SK-N-SH (cell line): ENCODE data around the gene PPL. TPM values are rescaled to one million over a fixed set of nuclear protein-coding genes. Genes with fewer than 3 reads are reported as not detected.
"Not testable (repeated sequence)": the region's sequence is repeated elsewhere in the genome, so short reads cannot be mapped to it uniquely, and the experiment has no call there.

Experiments used
- CTCF ChIA-PET: fragments of 300-600, 350-600 bp; formaldehyde crosslinking; extraction: SDS; loops from one replicate; lab custom pipeline; 2021; lab: Yijun Ruan, JAX
- POLR2A ChIA-PET: fragments of 350-600 bp; sonication (Branson Sonifier 250); formaldehyde crosslinking; extraction: SDS; loops from one replicate; lab custom pipeline; 2020; ENCODE audit warnings: antibody characterized with exemption, inconsistent platforms; lab: Yijun Ruan, JAX
- DNase-seq: peaks from one replicate; pipeline ENCODE4 v3.0.0; 2012
- H2AFZ ChIP-seq: fragments of 200-600 bp; sonication (generic); 2 replicates; pipeline ENCODE4 v1.8.1; 2016; ENCODE audit warnings: antibody characterized with exemption, mild to moderate bottlenecking, low read depth
- H3F3A ChIP-seq: fragments of 200-600 bp; sonication (generic); replicated peaks from 2 replicates; pipeline ENCODE3; 2016; ENCODE audit warnings: antibody characterized with exemption, mild to moderate bottlenecking; ENCODE audit not compliant: insufficient read depth
- H3K27ac ChIP-seq, 2 experiments: fragments of 200-500 bp in 1 of 2; fragments of 200-600 bp in 1 of 2; sonication (Bioruptor generic) in 1 of 2; sonication (generic), shearing (Covaris generic) in 1 of 2; 2 replicates each; pipeline versions ENCODE4 v1.5.1 to v1.6.1; 2014 to 2016; ENCODE audit warnings: low read depth in 2 of 2, inconsistent platforms in 1 of 2, low read length in 1 of 2, mild to moderate bottlenecking in 1 of 2, mixed read lengths in 1 of 2
- H3K27me3 ChIP-seq: fragments of 200-600 bp; sonication (generic), shearing (Covaris generic); 2 replicates; pipeline ENCODE4 v1.6.1; 2016; ENCODE audit warnings: mixed run types; ENCODE audit not compliant: insufficient read depth
- H3K36me3 ChIP-seq, 2 experiments: fragments of 200-500 bp in 1 of 2; fragments of 200-600 bp in 1 of 2; sonication (Bioruptor generic) in 1 of 2; sonication (generic) in 1 of 2; replicated peaks in 1 of 2; 2 replicates each; pipeline versions ENCODE3 to v1.5.1; 2014 to 2016; ENCODE audit warnings: low read length in 1 of 2, mild to moderate bottlenecking in 1 of 2; ENCODE audit not compliant: insufficient read depth in 2 of 2, control insufficient read depth in 1 of 2
- H3K4me1 ChIP-seq, 2 experiments: fragments of 200-500 bp in 1 of 2; fragments of 200-600 bp in 1 of 2; sonication (Bioruptor generic) in 1 of 2; sonication (generic), shearing (Covaris generic) in 1 of 2; 2 replicates each; pipeline versions ENCODE4 v1.5.1 to v1.6.1; 2014 to 2016; ENCODE audit warnings: low read depth in 1 of 2, low read length in 1 of 2, mixed run types in 1 of 2; ENCODE audit not compliant: insufficient read depth in 2 of 2, control insufficient read depth in 1 of 2
- H3K4me2 ChIP-seq: fragments of 200-600 bp; sonication (generic), shearing (Covaris generic); 2 replicates; pipeline ENCODE4 v1.6.1; 2017; ENCODE audit warnings: mixed run types
- H3K4me3 ChIP-seq, 2 experiments: fragments of 200-500 bp in 1 of 2; fragments of 200-600 bp in 1 of 2; sonication (Bioruptor generic) in 1 of 2; sonication (generic), shearing (Covaris generic) in 1 of 2; 2 replicates each; pipeline versions ENCODE4 v1.5.1 to v1.8.1; 2014 to 2016; ENCODE audit warnings: low read depth in 2 of 2, inconsistent platforms in 1 of 2, low read length in 1 of 2, mild to moderate bottlenecking in 1 of 2, mixed read lengths in 1 of 2, moderate library complexity in 1 of 2
- H3K79me2 ChIP-seq: fragments of 200-600 bp; sonication (generic); 2 replicates; pipeline ENCODE4 v1.8.1; 2017; ENCODE audit warnings: mild to moderate bottlenecking; ENCODE audit not compliant: insufficient read depth
- H3K9ac ChIP-seq: fragments of 200-600 bp; sonication (generic); 2 replicates; pipeline ENCODE4 v1.6.1; 2017; ENCODE audit warnings: mixed run types
- H3K9me2 ChIP-seq: fragments of 200-600 bp; sonication (generic); 2 replicates; pipeline ENCODE4 v1.6.1; 2017; ENCODE audit warnings: mixed run types
- H3K9me3 ChIP-seq: fragments of 200-600 bp; sonication (generic); 2 replicates; pipeline ENCODE4 v1.6.1; 2017; ENCODE audit warnings: mixed run types, mild to moderate bottlenecking, moderate library complexity
- H4K20me1 ChIP-seq: fragments of 200-600 bp; sonication (generic); 2 replicates; pipeline ENCODE4 v1.6.1; 2017; ENCODE audit warnings: mild to moderate bottlenecking, mixed run types; ENCODE audit not compliant: insufficient read depth
- CHD2 ChIP-seq: fragments of 150-350 bp; IDR thresholded peaks from 2 replicates; pipeline ENCODE4 v1.6.1; 2018; ENCODE audit warnings: low read length; ENCODE audit not compliant: partially characterized antibody
- EZH2phosphoT487 ChIP-seq: fragments of 200-600 bp; sonication (generic); IDR thresholded peaks from 2 replicates; pipeline ENCODE4 v1.6.1; 2017; ENCODE audit warnings: low read depth, mixed run types, mild to moderate bottlenecking, antibody characterized with exemption, moderate library complexity, borderline replicate concordance
- FOXJ3 ChIP-seq: sonication (generic); formaldehyde crosslinking; IDR thresholded peaks from 2 replicates; pipeline ENCODE4 v1.5.1; 2020; ENCODE audit warnings: mild to moderate bottlenecking, missing genetic modification reagents
- GABPA ChIP-seq: IDR thresholded peaks from 2 replicates; pipeline ENCODE4 v1.4.0; 2012; ENCODE audit warnings: low read depth, mild to moderate bottlenecking
- MEF2A ChIP-seq: IDR thresholded peaks from 2 replicates; pipeline ENCODE4 v1.4.0; 2012; ENCODE audit warnings: low read depth, borderline replicate concordance
- MXI1 ChIP-seq: IDR thresholded peaks from 2 replicates; pipeline ENCODE4 v1.6.1; 2012; ENCODE audit warnings: mild to moderate bottlenecking, low read depth, low read length, improper control_type of control experiment
- NFIC ChIP-seq: IDR thresholded peaks from 2 replicates; pipeline ENCODE4 v1.4.0; 2012; ENCODE audit warnings: borderline replicate concordance
- POLR2AphosphoS5 ChIP-seq: IDR thresholded peaks from 2 replicates; pipeline ENCODE4 v1.6.1; 2012; ENCODE audit warnings: low read depth, low read length
- RAD21 ChIP-seq: IDR thresholded peaks from 2 replicates; pipeline ENCODE4 v1.6.1; 2012; ENCODE audit warnings: mild to moderate bottlenecking, low read length
- RCOR1 ChIP-seq: fragments of 150-350 bp; IDR thresholded peaks from 2 replicates; pipeline ENCODE4 v1.6.1; 2017; ENCODE audit warnings: antibody characterized with exemption, low read length
- RFX5 ChIP-seq: IDR thresholded peaks from 2 replicates; pipeline ENCODE4 v1.6.1; 2012; ENCODE audit warnings: mild to moderate bottlenecking, improper control_type of control experiment, low read length
- SMC3 ChIP-seq: IDR thresholded peaks from 2 replicates; pipeline ENCODE4 v1.6.1; 2012; ENCODE audit warnings: low read depth, low read length, improper control_type of control experiment
- TCF12 ChIP-seq: IDR thresholded peaks from 2 replicates; pipeline ENCODE4 v1.4.0; 2012
- TEAD4 ChIP-seq: IDR thresholded peaks from 2 replicates; pipeline ENCODE4 v1.4.0; 2012; ENCODE audit warnings: mild to moderate bottlenecking, borderline replicate concordance; ENCODE audit not compliant: insufficient read depth
- WGBS: methylation state at CpG from one replicate; pipeline ENCODE4 v1.1.6; 2017; ENCODE audit warnings: low lambda C conversion rate; 5-methylcytosine and 5-hydroxymethylcytosine counted together
- polyA plus RNA-seq, 3 experiments: library from polyadenylated mRNA; depleted of rRNA; stranded (reverse); fragments of >200 nt; gene quantifications; 2 replicates each; pipeline ENCODE4 v1.2.3, GENCODE V29; 2012
- TF ChIP-seq, protein P1 (sequence below): IDR thresholded peaks from 2 replicates; pipeline ENCODE4 v1.6.1; 2012; ENCODE audit warnings: mild to moderate bottlenecking, low read depth, low read length, moderate library complexity
- TF ChIP-seq, protein P2 (sequence below): fragments of 200-600 bp; sonication (generic); IDR thresholded peaks from 2 replicates; pipeline ENCODE4 v1.6.1; 2017; ENCODE audit warnings: antibody characterized with exemption, mild to moderate bottlenecking, moderate library complexity
- TF ChIP-seq, protein P3 (sequence below): IDR thresholded peaks from 2 replicates; pipeline ENCODE4; 2012

PPL gene
- polyA plus RNA-seq, 1 of the 3 experiments (the other 2 are of a cell fraction), result 24.6 TPM

DNA sequence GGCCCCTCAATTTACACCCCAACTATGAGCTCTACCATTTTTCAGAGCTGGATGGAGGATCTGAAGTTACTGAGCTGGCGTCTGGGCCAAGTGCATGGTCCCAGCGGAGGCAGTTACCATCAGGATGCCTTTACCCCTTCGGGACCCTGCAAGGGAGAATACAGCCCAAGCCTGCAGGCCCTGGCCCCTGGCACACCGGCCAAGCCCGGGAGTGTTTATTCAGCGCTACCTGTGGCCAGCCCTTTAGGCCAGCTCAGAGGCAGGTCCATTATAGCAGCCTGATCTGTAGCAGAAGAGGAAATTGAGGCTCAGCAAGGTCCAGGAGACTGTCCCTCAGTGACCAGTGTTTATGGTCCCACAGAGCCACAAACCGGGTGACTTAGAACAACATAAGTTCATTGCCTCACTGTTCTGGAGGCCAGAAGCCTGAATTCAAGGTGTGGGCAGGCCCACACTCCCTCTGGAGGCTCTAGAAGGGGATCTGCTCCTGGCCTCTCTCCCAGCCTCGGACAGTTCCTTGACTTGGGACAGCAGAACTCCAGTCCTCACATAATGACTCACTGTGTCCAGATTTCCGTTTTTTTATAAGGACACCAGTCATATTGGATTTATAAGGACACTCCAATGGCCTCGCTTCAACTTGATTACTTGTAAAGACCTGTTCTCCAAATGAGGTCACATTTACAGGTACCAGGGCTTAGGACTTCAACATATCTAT is 29.9 kb upstream of the PPL start:
- ChIA-PET CTCF (no interaction called here), POLR2A (no interaction called here)
- 53% methylated on average over 8 of the region's 10 CpGs for WGBS
- Histone ChIP-seq H2AFZ (no peak overlapping the region), H3K27ac (no peak overlapping the region), H4K20me1 (no peaks in the 10 kb centered on the region), H3K4me3 (no peak overlapping the region), H3K9ac (no peak overlapping the region), H3K9me2 (no peaks in the 10 kb centered on the region), H3K27me3 (peaks cover 9% of the 10 kb centered on the region), H3F3A (no peaks in the 10 kb centered on the region), H3K4me1 (no peaks in the 10 kb centered on the region), H3K36me3 (no peaks in the 10 kb centered on the region), H3K79me2 (no peaks in the 10 kb centered on the region), H3K9me3 (no peaks in the 10 kb centered on the region), H3K4me2 (no peak overlapping the region)
- no peak for DNase-seq
- TF ChIP-seq NFIC (no peak), TEAD4 (no peak), RAD21 (no peak), TCF12 (no peak)
- TF ChIP-seq, protein P1, sequence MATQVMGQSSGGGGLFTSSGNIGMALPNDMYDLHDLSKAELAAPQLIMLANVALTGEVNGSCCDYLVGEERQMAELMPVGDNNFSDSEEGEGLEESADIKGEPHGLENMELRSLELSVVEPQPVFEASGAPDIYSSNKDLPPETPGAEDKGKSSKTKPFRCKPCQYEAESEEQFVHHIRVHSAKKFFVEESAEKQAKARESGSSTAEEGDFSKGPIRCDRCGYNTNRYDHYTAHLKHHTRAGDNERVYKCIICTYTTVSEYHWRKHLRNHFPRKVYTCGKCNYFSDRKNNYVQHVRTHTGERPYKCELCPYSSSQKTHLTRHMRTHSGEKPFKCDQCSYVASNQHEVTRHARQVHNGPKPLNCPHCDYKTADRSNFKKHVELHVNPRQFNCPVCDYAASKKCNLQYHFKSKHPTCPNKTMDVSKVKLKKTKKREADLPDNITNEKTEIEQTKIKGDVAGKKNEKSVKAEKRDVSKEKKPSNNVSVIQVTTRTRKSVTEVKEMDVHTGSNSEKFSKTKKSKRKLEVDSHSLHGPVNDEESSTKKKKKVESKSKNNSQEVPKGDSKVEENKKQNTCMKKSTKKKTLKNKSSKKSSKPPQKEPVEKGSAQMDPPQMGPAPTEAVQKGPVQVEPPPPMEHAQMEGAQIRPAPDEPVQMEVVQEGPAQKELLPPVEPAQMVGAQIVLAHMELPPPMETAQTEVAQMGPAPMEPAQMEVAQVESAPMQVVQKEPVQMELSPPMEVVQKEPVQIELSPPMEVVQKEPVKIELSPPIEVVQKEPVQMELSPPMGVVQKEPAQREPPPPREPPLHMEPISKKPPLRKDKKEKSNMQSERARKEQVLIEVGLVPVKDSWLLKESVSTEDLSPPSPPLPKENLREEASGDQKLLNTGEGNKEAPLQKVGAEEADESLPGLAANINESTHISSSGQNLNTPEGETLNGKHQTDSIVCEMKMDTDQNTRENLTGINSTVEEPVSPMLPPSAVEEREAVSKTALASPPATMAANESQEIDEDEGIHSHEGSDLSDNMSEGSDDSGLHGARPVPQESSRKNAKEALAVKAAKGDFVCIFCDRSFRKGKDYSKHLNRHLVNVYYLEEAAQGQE, result no peak

DNA sequence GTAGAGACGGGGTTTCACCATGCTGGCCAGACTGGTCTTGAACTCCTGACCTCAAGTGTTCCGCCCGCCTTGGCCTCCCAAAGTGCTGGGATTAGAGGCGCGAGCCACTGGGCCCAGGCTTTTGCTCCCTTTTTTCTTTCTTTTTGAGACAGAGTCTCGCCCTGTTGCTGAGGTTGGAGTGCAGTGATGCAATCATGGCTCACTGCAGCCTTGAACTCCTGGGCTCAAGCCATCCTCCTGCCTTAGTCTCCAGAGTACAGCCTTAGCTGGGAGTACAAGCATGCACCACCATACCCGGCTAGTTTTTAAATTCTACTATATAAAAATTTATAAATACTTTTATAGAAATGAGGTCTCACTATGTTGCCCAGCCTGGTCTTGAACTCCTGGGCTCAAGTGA is 26.6 kb upstream of the PPL start:
- DNase-seq, H3K79me2 ChIP-seq, H3K9ac ChIP-seq, CTCF ChIA-PET, H3K4me2 ChIP-seq, H3K9me2 ChIP-seq, POLR2A ChIA-PET, H3K4me3 ChIP-seq, H3F3A ChIP-seq, H3K4me1 ChIP-seq, H2AFZ ChIP-seq, H4K20me1 ChIP-seq, H3K27ac ChIP-seq, H3K36me3 ChIP-seq, H3K9me3 ChIP-seq, H3K27me3 ChIP-seq: not testable (repeated sequence)
- 55% methylated on average over 7 of the region's 7 CpGs for WGBS

DNA sequence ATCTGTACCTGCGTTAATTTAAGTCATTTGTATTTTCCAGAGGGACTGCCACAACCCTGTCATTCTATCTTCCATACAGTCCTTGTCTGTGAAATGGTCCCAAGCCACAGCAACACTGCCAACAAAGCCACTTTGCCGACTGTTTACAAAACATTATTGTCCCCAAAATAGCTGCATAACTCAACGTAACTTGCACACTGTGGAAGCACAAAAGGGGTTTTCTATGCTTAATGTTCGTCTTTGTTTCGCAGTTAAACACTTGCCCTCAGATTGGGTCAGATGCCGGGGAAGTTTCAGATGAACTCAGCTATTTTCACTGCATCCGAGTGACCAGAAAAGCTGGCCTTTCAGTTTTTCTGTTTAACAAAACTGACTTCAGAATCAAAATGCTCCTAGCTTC is 25.8 kb upstream of the PPL start:
- no peak for DNase-seq
- ChIA-PET POLR2A (no interaction called here), CTCF (no interaction called here)
- Histone ChIP-seq H3K27ac (no peak overlapping the region), H3K36me3 (no peaks in the 10 kb centered on the region), H3K79me2 (no peaks in the 10 kb centered on the region), H2AFZ (no peak overlapping the region), H3K9ac (no peak overlapping the region), H3K4me3 (no peak overlapping the region), H3K9me3 (no peaks in the 10 kb centered on the region), H3K9me2 (no peaks in the 10 kb centered on the region), H3K4me1 (peaks cover 0 to 5% of the 10 kb centered on the region in 2 experiments; a peak in 1 of 4 replicates), H3K27me3 (no peaks in the 10 kb centered on the region), H3K4me2 (no peak overlapping the region), H4K20me1 (no peaks in the 10 kb centered on the region), H3F3A (no peaks in the 10 kb centered on the region)
- WGBS, result 44% methylated on average over 7 of the region's 7 CpGs
- TF ChIP-seq GABPA (no peak), POLR2AphosphoS5 (no peak), TEAD4 (no peak), CHD2 (no peak), SMC3 (no peak), FOXJ3 (no peak), MXI1 (no peak), EZH2phosphoT487 (no peak), MEF2A (no peak), RCOR1 (no peak), RFX5 (no peak)
- TF ChIP-seq, protein P2, sequence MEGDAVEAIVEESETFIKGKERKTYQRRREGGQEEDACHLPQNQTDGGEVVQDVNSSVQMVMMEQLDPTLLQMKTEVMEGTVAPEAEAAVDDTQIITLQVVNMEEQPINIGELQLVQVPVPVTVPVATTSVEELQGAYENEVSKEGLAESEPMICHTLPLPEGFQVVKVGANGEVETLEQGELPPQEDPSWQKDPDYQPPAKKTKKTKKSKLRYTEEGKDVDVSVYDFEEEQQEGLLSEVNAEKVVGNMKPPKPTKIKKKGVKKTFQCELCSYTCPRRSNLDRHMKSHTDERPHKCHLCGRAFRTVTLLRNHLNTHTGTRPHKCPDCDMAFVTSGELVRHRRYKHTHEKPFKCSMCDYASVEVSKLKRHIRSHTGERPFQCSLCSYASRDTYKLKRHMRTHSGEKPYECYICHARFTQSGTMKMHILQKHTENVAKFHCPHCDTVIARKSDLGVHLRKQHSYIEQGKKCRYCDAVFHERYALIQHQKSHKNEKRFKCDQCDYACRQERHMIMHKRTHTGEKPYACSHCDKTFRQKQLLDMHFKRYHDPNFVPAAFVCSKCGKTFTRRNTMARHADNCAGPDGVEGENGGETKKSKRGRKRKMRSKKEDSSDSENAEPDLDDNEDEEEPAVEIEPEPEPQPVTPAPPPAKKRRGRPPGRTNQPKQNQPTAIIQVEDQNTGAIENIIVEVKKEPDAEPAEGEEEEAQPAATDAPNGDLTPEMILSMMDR, result no peak
- TF ChIP-seq, protein P3, sequence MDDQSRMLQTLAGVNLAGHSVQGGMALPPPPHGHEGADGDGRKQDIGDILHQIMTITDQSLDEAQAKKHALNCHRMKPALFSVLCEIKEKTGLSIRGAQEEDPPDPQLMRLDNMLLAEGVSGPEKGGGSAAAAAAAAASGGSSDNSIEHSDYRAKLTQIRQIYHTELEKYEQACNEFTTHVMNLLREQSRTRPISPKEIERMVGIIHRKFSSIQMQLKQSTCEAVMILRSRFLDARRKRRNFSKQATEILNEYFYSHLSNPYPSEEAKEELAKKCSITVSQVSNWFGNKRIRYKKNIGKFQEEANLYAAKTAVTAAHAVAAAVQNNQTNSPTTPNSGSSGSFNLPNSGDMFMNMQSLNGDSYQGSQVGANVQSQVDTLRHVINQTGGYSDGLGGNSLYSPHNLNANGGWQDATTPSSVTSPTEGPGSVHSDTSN, result no peak
